HG02938 (cell line): ENCODE measurements around the gene OR2J1.
"Not testable (repeated sequence)": the region's sequence is repeated elsewhere in the genome, so short reads cannot be mapped to it uniquely, and the experiment has no call there.

Source experiments
- ATAC-seq: cut with Tn5 transposase; IDR thresholded peaks from one replicate; pipeline ENCODE4 v1.9.1; 2021; ENCODE audit warnings: mild to moderate bottlenecking, moderate library complexity; ENCODE audit not compliant: unreplicated experiment

The OR2J1 gene

GRCh38 chr6:29099190-29099589 lies at the start of gene OR2J1:
TSS of gene OR2J1 (plus strand) at chr6:29099490. CDS start at chr6:29100943, 1,453 bp downstream.
- no peak for ATAC-seq

DNA sequence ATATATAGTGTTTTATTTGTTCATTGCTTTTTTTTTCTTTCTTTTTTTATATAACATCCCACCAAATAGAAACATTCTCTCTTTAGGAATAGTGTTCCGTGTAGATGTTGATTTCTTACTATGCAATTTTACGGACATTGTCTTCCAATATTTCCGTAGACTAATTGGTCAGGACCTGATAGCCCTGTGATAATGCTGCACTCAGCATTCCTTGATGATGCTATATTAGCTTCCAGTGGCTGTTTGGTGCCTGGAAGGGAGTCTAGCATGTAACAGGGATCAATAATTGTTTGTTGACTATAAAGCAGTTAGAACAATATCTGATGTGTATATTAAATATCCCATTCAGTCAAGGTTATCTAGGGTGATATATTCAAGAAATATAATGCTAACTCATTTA lies 47.6 kb upstream of the OR2J1 start:
- no peak for ATAC-seq

DNA sequence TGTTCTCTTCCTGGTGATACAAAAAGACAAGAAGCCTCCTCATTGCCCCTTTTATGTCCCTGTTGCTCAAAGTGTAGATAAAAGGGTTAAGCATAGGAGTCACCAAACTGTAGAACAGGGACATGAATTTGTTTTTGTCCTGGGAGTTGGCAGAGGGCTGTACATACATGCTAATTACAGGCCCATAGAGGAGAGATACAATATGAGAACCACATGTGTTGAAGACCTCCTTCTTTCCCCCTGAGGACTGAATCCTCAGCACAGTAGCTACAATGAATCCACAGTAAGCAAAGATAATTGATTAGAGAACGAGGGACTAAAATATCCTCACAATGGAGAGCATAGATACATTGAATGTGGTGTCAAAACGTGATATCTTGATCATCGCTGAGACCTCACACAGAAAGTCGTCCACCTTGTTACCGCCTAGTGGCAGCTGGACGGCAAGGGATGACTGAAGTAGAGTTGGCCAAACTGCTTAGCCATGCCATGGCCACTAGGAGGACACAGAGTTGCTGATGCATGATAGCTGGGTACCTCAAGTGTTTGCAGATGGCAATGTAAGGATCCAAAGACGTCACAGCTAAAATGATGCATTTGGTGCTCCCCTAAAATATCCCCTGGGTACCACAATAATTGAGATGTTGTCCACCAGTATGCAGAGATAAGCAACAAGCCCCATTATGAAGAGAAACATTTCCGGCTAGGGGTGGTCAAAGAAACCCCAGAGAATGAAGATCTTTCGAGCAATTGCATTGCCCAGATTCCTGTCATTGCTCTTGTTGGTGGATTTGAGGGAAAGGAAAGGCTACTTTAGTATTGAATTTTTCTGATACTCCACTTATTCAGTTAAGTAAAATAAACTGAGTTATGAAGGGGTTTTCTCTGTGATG lies 27.2 kb upstream of the OR2J1 start:
- ATAC-seq = no peak

GRCh38 chr6:29079203-29079602 lies 20.1 kb upstream of the OR2J1 start:
- ATAC-seq = no peak

- no peak for ATAC-seq
Observed at GRCh38 chr6:29081312-29081711, 18.0 kb upstream of the OR2J1 start.

DNA sequence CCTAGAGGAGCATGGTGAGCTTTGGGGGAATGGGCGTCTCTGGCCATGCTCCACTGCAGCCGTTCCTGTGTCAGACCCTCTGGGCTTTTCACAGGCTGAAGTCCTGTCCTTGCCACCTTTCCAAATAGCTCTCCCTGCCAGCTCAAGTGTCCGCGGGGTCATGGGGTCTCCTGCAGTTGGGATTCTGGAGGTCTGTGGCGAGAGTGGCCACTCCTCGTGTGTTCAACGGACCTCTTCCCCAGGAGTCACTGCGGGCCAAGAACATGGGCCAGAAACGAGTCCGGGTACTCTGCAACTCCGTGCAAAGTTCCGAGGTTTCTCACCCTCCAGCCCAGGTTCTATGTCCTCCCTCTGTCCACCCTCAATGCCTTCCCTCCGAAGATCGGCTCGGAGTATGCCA lies 16.8 kb upstream of the OR2J1 start:
- ATAC-seq = no peak

DNA sequence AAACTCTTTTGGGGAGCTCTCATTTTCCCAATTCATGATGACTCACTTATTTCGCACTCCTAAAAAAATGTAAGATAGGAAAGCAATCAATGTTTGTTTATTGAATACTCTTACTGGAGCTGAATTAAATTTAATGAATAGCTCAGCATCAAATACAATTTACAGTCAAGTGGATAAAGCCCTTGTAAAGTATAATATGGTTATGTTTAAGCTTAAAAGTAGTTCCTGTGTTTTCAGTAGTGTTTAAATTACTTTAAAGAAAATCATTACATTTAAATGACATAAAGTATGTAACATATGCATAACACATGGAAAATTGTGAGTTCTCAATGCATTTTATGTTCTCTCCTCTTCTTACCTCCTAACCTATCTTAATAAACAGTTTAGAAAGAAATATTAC lies 12.1 kb upstream of the OR2J1 start, which contains the start of gene OR2B3:
OR2B3 (minus strand) TSS at position 101 of the 400 bp plus-strand sequence; CDS start at position 36, 65 bp downstream.
- ATAC-seq = no peak

GRCh38 chr6:29092957-29093356 lies 6.3 kb upstream of the OR2J1 start:
- no peak for ATAC-seq

DNA sequence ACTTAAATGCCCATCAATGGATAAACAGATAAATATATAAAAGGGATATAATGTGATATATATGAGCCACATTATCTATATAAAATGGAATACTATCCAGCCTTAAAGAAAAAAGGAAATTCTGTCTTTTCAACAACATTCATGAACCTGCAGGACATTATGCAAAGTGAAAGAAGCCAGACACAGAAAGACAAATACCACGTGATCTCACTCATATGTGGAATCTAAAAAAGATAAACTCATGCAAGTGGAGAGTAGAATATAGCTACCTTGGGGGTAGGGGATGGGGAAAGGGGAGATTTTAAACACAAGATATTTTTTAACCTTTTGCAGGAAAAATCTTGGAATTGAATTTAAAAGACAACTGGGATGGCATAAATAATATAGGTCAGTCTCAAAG lies 1.5 kb upstream of the OR2J1 start:
- ATAC-seq = no peak

GRCh38 chr6:29107758-29108157 lies 8.5 kb downstream of the OR2J1 start, which contains the start of gene OR2J3:
TSS of gene OR2J3 (plus strand) at chr6:29108058. CDS start at chr6:29111891, 3,833 bp downstream.
- no peak for ATAC-seq

DNA sequence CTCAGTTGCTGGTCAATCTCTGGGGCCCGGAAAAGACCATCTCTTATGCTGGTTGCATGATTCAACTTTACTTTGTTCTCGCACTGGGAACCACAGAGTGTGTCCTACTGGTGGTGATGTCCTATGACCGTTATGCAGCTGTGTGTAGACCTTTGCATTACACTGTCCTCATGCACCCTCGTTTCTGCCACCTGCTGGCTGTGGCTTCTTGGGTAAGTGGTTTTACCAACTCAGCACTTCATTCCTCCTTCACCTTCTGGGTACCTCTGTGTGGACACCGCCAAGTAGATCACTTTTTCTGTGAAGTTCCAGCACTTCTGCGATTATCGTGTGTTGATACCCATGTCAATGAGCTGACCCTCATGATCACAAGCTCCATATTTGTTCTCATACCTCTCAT lies 12.8 kb downstream of the OR2J1 start:
- ATAC-seq = no peak

GRCh38 chr6:29114964-29115363 lies 15.7 kb downstream of the OR2J1 start:
- not testable (repeated sequence) for ATAC-seq

- ATAC-seq = no peak
Observed at GRCh38 chr6:29129326-29130012, 30.2 kb downstream of the OR2J1 start.

DNA sequence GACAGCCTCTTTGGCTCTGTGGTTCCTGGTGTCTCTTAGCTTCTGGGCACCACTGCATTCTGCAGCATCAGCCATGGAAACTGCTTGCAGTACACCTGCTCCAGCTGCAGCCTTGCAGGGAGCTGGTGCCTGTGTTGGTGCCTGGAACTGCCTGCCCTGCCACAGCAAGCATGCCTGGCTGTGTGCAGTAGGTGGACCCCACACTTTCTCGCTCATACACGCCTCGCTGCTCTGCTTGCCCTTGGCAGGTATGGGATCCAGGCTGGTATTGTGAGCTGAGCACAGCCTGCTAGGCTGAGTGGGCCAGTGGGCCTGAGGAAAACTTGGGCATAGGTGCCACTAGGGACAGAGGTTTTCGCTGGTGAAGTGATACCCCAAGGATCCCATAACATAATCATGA lies 31.4 kb downstream of the OR2J1 start:
- no peak for ATAC-seq

DNA sequence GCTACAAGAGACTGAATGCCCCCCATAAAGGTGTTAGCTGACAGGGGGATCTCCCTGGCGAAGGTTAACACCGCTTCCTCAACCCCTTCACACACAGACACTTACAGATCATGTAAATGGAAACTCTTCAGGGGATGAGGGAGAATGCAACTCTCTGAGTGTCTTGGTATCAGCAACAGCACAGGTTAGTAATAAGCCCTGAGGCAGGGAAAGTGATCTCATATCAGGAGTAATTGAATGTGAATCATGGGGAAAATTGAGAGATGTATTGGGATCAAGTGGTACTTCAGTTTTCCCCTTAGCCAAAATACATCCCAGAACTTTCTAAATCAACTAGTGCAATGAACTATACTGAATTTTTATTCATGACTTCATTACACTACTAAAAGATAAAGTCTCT lies 32.4 kb downstream of the OR2J1 start:
- no peak for ATAC-seq

- ATAC-seq = no peak
Observed at GRCh38 chr6:29137724-29138123, 38.4 kb downstream of the OR2J1 start.

DNA sequence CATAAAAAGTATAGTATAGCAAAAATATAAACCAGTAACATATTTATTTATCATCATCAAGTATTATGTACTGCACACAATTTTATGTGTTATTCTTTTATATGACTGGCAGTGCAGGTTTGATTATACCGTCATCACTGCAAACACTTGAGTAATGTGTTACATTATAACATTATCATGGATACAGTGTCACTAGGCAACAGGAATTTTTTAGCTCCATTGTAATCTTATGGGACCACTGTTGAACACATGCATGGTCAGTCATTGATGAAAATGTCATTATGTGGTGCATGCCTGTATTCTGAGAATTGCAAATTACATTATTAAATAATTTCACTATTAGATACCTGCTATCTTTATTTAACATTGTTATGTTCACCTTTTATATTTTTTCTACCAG lies 42.3 kb downstream of the OR2J1 start:
- no peak for ATAC-seq

DNA sequence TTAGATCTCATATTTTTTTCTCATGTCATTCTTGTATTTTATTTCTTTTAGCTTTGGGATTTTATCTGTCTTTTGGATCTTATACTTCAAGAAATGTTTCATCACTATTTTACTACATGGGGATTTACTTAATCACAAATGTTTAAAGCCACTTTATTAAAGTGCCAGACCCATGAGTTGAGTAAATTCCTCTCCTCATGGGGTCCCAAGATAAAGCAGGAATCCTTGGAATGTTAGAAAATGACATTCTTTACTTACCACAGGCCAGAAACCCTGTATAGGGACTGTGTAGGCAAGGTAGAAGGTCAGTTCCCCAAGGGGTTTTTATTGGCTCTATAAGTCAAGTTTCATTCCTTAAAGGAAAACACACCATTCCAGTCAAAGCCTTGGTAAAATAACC lies 43.0 kb downstream of the OR2J1 start:
- ATAC-seq = no peak

- no peak for ATAC-seq
Observed at GRCh38 chr6:29146179-29146578, 46.9 kb downstream of the OR2J1 start.

GRCh38 chr6:29147074-29147473 lies 47.8 kb downstream of the OR2J1 start:
- ATAC-seq = no peak

DNA sequence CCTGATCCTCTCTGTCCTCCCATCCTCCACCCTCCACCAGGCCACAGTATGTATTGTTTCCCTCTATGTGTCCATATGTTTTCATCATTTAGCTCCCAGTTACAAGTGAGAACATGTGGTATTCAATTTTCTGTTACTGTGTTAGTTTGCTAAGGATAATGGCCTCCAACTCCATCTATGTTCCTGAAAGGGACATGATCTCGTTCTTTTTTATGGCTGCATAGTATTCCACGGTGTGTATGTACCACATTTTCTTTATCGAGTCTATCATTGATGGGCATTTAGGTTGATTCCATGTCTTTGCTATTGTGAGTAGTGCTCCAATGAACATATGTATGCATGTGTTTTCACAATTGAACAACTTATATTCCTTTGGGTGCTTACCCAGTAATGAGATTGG lies 50.2 kb downstream of the OR2J1 start:
- ATAC-seq = not testable (repeated sequence)
